Neuronal stem cell (in vitro differentiated cells): ENCODE data around the gene UBE2L6.

Experiments used
- DNase-seq: peaks from one replicate; pipeline ENCODE4 v3.0.0-alpha.2; 2013; ENCODE audit warnings: low spot score
- H2AFZ ChIP-seq: one replicate; pipeline ENCODE4 v1.6.1; 2013; ENCODE audit warnings: mild to moderate bottlenecking, low read length, inconsistent platforms
- H2AK5ac ChIP-seq: 2 replicates; pipeline ENCODE4 v1.6.1; 2013; ENCODE audit warnings: low read depth, mild to moderate bottlenecking, inconsistent platforms, low read length, moderate library complexity, mixed read lengths
- H2BK120ac ChIP-seq: 2 replicates; pipeline ENCODE4 v1.6.1; 2013; ENCODE audit warnings: low read depth, mild to moderate bottlenecking, inconsistent platforms, low read length, moderate library complexity, mixed read lengths
- H2BK12ac ChIP-seq: one replicate; pipeline ENCODE4 v1.6.1; 2013; ENCODE audit warnings: low read length, inconsistent platforms
- H2BK15ac ChIP-seq: 2 replicates; pipeline ENCODE4 v1.6.1; 2013; ENCODE audit warnings: mild to moderate bottlenecking, low read length, inconsistent platforms, mixed read lengths
- H2BK5ac ChIP-seq: one replicate; pipeline ENCODE4 v1.6.1; 2013; ENCODE audit warnings: inconsistent platforms, mild to moderate bottlenecking, low read length, moderate library complexity
- H3K14ac ChIP-seq: one replicate; pipeline ENCODE4 v1.6.1; 2013; ENCODE audit warnings: low read length, inconsistent platforms
- H3K18ac ChIP-seq: 2 replicates; pipeline ENCODE4 v1.6.1; 2013; ENCODE audit warnings: low read length, inconsistent platforms
- H3K23ac ChIP-seq: 2 replicates; pipeline ENCODE4 v1.6.1; 2013; ENCODE audit warnings: low read depth, mild to moderate bottlenecking, mixed read lengths, low read length, inconsistent platforms; ENCODE audit not compliant: poor library complexity
- H3K27ac ChIP-seq: replicated peaks from 3 replicates; pipeline ENCODE4 v1.5.1; 2013; ENCODE audit warnings: low read length, inconsistent platforms
- H3K27me3 ChIP-seq, 3 experiments: 2 replicates each; pipeline ENCODE4 v1.6.1; 2013; ENCODE audit warnings: low read length in 3 of 3, mild to moderate bottlenecking in 2 of 3, inconsistent platforms in 1 of 3, low read depth in 1 of 3, mixed read lengths in 1 of 3, moderate library complexity in 1 of 3; ENCODE audit not compliant: control insufficient read depth in 3 of 3, insufficient read depth in 3 of 3
- H3K36me3 ChIP-seq, 2 donors: replicated peaks in 1 of 2; 2 replicates each; pipeline ENCODE4 v1.6.1; 2013; ENCODE audit warnings: low read length in 2 of 2; ENCODE audit not compliant: control insufficient read depth in 2 of 2, insufficient read depth in 2 of 2
- H3K4ac ChIP-seq: 2 replicates; pipeline ENCODE4 v1.6.1; 2013; ENCODE audit warnings: inconsistent platforms, mild to moderate bottlenecking, low read length, moderate library complexity
- H3K4me1 ChIP-seq, 2 donors: 1 replicate in 1 of 2; 2 replicates in 1 of 2; pipeline ENCODE4 v1.6.1; 2013; ENCODE audit warnings: low read length in 2 of 2, low read depth in 1 of 2; ENCODE audit not compliant: control insufficient read depth in 2 of 2, insufficient read depth in 1 of 2
- H3K4me2 ChIP-seq: one replicate; pipeline ENCODE4 v1.6.1; 2013; ENCODE audit warnings: mild to moderate bottlenecking, low read length, inconsistent platforms; ENCODE audit not compliant: insufficient read depth, poor library complexity, severe bottlenecking
- H3K4me3 ChIP-seq, 2 donors: 2 replicates each; pipeline ENCODE4 v1.5.1; 2013; ENCODE audit warnings: low read length in 2 of 2, mild to moderate bottlenecking in 2 of 2, inconsistent platforms in 1 of 2, moderate library complexity in 1 of 2
- H3K79me1 ChIP-seq: one replicate; pipeline ENCODE4 v1.6.1; 2013; ENCODE audit warnings: low read depth, mild to moderate bottlenecking, inconsistent platforms, low read length, moderate library complexity
- H3K9ac ChIP-seq: one replicate; pipeline ENCODE4 v1.6.1; 2013; ENCODE audit warnings: mild to moderate bottlenecking, low read depth, low read length, inconsistent platforms; ENCODE audit not compliant: poor library complexity
- H3K9me3 ChIP-seq, 2 donors: replicated peaks in 1 of 2; 2 replicates each; pipeline versions ENCODE3 to v1.6.1; 2013; ENCODE audit warnings: low read length in 2 of 2, mild to moderate bottlenecking in 2 of 2, inconsistent platforms in 1 of 2, low read depth in 1 of 2, mixed read lengths in 1 of 2, moderate library complexity in 1 of 2; ENCODE audit not compliant: control insufficient read depth in 2 of 2, insufficient read depth in 1 of 2
- H4K8ac ChIP-seq: one replicate; pipeline ENCODE4 v1.6.1; 2013; ENCODE audit warnings: low read depth, mild to moderate bottlenecking, inconsistent platforms, low read length, moderate library complexity
- H4K91ac ChIP-seq: one replicate; pipeline ENCODE4 v1.6.1; 2013; ENCODE audit warnings: low read length, low read depth, mild to moderate bottlenecking, inconsistent platforms; ENCODE audit not compliant: poor library complexity
- WGBS, 2 donors: extraction: QIAGEN DNeasy Blood & Tissue Kit; methylation state at CpG; one replicate each; pipeline ENCODE4 v1.1.7; 2013; ENCODE audit warnings: missing lambda C conversion rate in 2 of 2, mixed read lengths in 1 of 2; ENCODE audit not compliant: insufficient read length in 2 of 2, insufficient replicate concordance in 1 of 2; ENCODE audit errors: extremely low coverage in 2 of 2; 5-methylcytosine and 5-hydroxymethylcytosine counted together

The UBE2L6 gene

DNA sequence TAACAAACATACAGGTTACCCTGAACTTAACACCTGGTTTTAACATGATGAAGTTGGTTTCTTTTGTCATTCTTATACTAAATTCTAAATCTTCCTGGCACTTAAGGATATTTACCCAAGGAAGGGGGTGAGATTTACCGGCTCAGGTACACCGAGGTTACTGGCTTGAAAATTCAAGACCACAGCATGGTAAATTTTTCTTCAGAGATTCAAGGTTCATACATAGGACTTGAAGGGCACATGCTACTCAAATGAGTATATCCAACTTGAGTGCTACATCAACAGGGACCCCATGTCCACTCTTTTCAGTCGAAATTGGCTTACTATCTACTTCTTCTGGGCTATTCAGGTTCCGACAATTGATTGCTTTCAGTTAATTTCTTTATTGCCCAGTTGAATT lies 42.7 kb upstream of the UBE2L6 start:
- Histone ChIP-seq H3K9ac (no peak overlapping the region), H3K4ac (no peak overlapping the region), H2BK15ac (no peak overlapping the region), H2BK120ac (no peak overlapping the region), H3K4me1 (peaks cover 0 to 1% of the 10 kb centered on the region in 2 donors), H3K18ac (no peak overlapping the region), H2AFZ (no peak overlapping the region), H3K14ac (no peak overlapping the region), H3K36me3 (peaks cover 15 to 95% of the 10 kb centered on the region in 2 donors), H3K4me3 (no peak overlapping the region), H2BK12ac (no peak overlapping the region), H4K8ac (no peak overlapping the region), H2AK5ac (no peak overlapping the region), H3K23ac (no peak overlapping the region), H3K27ac (no peak overlapping the region), H3K27me3 (no peaks in the 10 kb centered on the region), H3K9me3 (no peaks in the 10 kb centered on the region), H3K4me2 (no peak overlapping the region), H2BK5ac (no peak overlapping the region), H4K91ac (no peak overlapping the region), H3K79me1 (no peaks in the 10 kb centered on the region)
- no peak for DNase-seq
- no CpG with 5 or more reads among the region's 4 CpGs for WGBS, 2 donors

DNA sequence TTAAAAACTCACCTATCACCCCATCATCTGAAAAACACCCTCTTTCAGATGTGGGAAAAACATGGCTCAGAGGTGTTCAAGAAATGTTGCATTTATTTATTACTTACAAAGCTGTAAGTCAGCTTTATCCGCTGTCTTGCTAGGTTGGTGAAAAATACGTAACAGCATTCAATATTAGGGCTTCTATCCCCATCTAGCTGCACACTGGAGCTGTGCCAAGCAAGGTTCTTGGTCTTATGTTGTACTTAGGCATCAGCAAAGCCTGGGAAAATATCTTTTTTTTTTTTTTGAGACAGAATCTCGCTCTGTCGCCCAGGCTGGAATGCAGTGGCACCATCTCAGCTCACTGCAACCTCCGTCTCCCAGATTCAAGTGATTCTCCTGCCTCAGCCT lies 37.6 kb upstream of the UBE2L6 start:
- Histone ChIP-seq H2BK12ac (no peak overlapping the region), H3K27ac (peak overlapping the region; percentile 15), H2AFZ (no peak overlapping the region), H4K91ac (no peak overlapping the region), H3K79me1 (no peaks in the 10 kb centered on the region), H3K4ac (no peak overlapping the region), H3K18ac (no peak overlapping the region), H3K27me3 (no peaks in the 10 kb centered on the region), H2BK5ac (no peak overlapping the region), H4K8ac (no peak overlapping the region), H3K14ac (no peak overlapping the region), H3K23ac (no peak overlapping the region), H2BK15ac (no peak overlapping the region), H2BK120ac (no peak overlapping the region), H2AK5ac (no peak overlapping the region), H3K4me3 (no peak overlapping the region), H3K9me3 (peaks cover 0 to 4% of the 10 kb centered on the region in 2 donors), H3K9ac (no peak overlapping the region), H3K4me2 (no peak overlapping the region), H3K4me1 (peaks cover 2% of the 10 kb centered on the region in 2 donors), H3K36me3 (peaks cover 5 to 85% of the 10 kb centered on the region in 2 donors)
- WGBS, 2 donors = no CpG with 5 or more reads among the region's 5 CpGs
- no peak for DNase-seq

DNA sequence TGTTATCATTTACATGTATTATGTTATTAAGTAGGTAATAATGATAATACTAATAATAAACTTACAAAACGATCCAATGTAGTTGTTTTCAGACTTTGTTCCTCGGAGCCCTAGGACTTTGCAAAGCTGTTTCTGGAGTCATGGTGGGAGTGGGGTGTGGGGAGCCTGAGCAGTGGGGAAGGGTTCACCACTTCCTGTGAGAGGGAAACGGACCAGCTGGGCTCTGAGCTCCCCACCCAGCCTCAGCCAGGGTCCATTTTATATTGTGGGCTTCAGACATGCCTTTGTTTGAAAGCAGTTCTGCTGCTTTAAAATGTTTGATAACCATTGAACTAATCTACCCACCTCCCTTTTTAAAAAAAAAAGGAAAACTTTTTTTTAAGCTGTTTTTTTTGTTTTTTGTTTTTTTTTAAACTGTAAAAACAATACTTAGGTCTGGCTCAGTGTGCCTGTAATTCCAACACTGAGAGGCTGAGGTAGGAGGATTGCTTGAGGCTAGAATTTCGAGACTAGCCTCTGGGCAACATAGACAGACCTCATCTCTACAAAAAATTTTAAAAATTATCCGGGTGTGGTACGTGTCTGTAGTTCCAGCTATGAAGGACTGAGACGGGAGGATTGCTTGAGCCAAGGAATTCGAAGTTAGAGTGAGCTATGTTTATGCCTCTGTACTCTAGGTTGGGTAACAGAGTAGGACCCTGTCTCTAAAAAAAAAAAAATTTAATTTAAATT lies 37.0 kb upstream of the UBE2L6 start:
- peaks cover 3 to 6% of the 10 kb centered on the region in 2 donors for H3K4me1 ChIP-seq

DNA sequence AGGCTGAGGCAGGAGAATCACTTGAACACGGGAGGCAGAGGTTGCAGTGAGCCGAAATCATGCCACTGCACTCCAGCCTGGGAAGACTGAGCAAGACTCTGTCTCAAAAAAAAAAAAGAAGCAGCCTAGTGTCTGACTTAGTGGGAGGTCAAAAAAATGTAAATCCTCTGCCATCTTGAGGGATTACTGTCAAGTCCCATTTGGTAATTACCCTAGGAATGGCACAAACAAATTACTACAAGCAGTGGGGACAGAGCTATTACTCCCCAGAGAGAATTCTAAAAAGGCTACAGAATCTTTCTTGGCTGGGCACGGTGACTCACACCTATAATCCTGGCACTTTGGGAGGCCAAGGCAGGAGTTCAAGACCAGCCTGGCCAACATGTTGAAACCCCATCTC lies 33.8 kb upstream of the UBE2L6 start:
- Histone ChIP-seq H2BK5ac (no peak overlapping the region), H2BK15ac (no peak overlapping the region), H3K9me3 (peaks cover 0 to 4% of the 10 kb centered on the region in 2 donors), H3K23ac (no peak overlapping the region), H3K4me3 (no peak overlapping the region), H3K79me1 (no peaks in the 10 kb centered on the region), H3K27me3 (no peaks in the 10 kb centered on the region), H4K8ac (no peak overlapping the region), H3K4me2 (no peak overlapping the region), H2AFZ (no peak overlapping the region), H2AK5ac (no peak overlapping the region), H3K27ac (no peak overlapping the region), H3K36me3 (peaks cover 5 to 56% of the 10 kb centered on the region in 2 donors), H2BK120ac (no peak overlapping the region), H3K14ac (no peak overlapping the region), H3K18ac (no peak overlapping the region), H3K4me1 (peaks cover 21 to 23% of the 10 kb centered on the region in 2 donors), H2BK12ac (no peak overlapping the region), H4K91ac (no peak overlapping the region), H3K9ac (no peak overlapping the region), H3K4ac (no peak overlapping the region)
- no peak for DNase-seq
- no CpG with 5 or more reads among the region's 3 CpGs for WGBS, 2 donors

More for the DNA sequence above, 37.0 kb upstream of the UBE2L6 start:
- H3K36me3 ChIP-seq = peaks cover 5 to 85% of the 10 kb centered on the region in 2 donors
- H3K18ac ChIP-seq = no peak overlapping the region
- H3K4me2 ChIP-seq = no peak overlapping the region
- DNase-seq = no peak
- H3K4ac ChIP-seq = no peak overlapping the region
- H3K9me3 ChIP-seq = peaks cover 0 to 4% of the 10 kb centered on the region in 2 donors
- H3K27ac ChIP-seq = no peak overlapping the region
- no peak overlapping the region for H2BK5ac ChIP-seq
- H3K27me3 ChIP-seq = no peaks in the 10 kb centered on the region
- H3K4me3 ChIP-seq = no peak overlapping the region
- no peak overlapping the region for H2AFZ ChIP-seq
- no peak overlapping the region for H3K9ac ChIP-seq
- no peak overlapping the region for H3K23ac ChIP-seq
- H2AK5ac ChIP-seq = no peak overlapping the region
- no peak overlapping the region for H2BK15ac ChIP-seq
- no peaks in the 10 kb centered on the region for H3K79me1 ChIP-seq
- H3K14ac ChIP-seq = no peak overlapping the region
- no CpG with 5 or more reads among the region's 8 CpGs for WGBS, 2 donors
- no peak overlapping the region for H2BK12ac ChIP-seq
- H2BK120ac ChIP-seq = no peak overlapping the region
- H4K91ac ChIP-seq = no peak overlapping the region
- H4K8ac ChIP-seq = no peak overlapping the region
